Panc1 (cell line): ENCODE data around the gene METRN. TPM values are rescaled to one million over a fixed set of nuclear protein-coding genes. Genes with fewer than 3 reads are reported as not detected.
"Not testable (repeated sequence)": the region's sequence is repeated elsewhere in the genome, so short reads cannot be mapped to it uniquely, and the experiment has no call there.

Experiments used
- ATAC-seq: fragments of 200-7000 bp; cut with Tn5 transposase; 2 replicates; pipeline ENCODE4 v1.9.1; 2020; ENCODE audit warnings: mild to moderate bottlenecking, moderate library complexity
- BruUV-seq: library from RNA; stranded (reverse); fragments of 400-500 nt; replicated peaks from 2 replicates; lab custom pipeline; 2021; lab: Mats Ljungman, UMichigan
- CTCF ChIA-PET: fragments of 300-600 bp; sonication (Branson Sonifier 250); formaldehyde crosslinking; loops from one replicate; lab custom pipeline; 2022; ENCODE audit warnings: antibody characterized with exemption; lab: Charles Lee
- POLR2A ChIA-PET: fragments of 300-600 bp; sonication (Branson Sonifier 250); formaldehyde crosslinking; loops from one replicate; lab custom pipeline; 2022; ENCODE audit warnings: antibody characterized with exemption; lab: Charles Lee
- DNase-seq: peaks from one replicate; pipeline ENCODE4 v3.0.0-alpha.2; 2010; ENCODE audit warnings: low read depth, low spot score
- H3K27ac ChIP-seq: 2 replicates; pipeline ENCODE4 v1.5.1; 2011; ENCODE audit warnings: mild to moderate bottlenecking, low read length, inconsistent platforms
- H3K27me3 ChIP-seq: fragments of 200-500 bp; sonication (Bioruptor generic); 2 replicates; pipeline ENCODE4 v1.6.0; 2014; ENCODE audit warnings: low read length, inconsistent platforms; ENCODE audit not compliant: control insufficient read depth, insufficient read depth
- H3K36me3 ChIP-seq: fragments of 200-500 bp; sonication (Bioruptor generic); 2 replicates; pipeline ENCODE4 v1.5.1; 2014; ENCODE audit warnings: inconsistent platforms, mild to moderate bottlenecking, low read length, moderate library complexity; ENCODE audit not compliant: control insufficient read depth, insufficient read depth
- H3K4me1 ChIP-seq: 2 replicates; pipeline ENCODE4 v1.5.1; 2011; ENCODE audit warnings: inconsistent platforms, mild to moderate bottlenecking, low read length, moderate library complexity; ENCODE audit not compliant: control insufficient read depth, insufficient read depth
- H3K4me3 ChIP-seq, 2 experiments: 2 replicates each; pipeline ENCODE4 v1.5.1; 2011 to 2012; ENCODE audit warnings: low read depth in 2 of 2, low read length in 2 of 2, mild to moderate bottlenecking in 2 of 2, inconsistent platforms in 1 of 2, moderate library complexity in 1 of 2
- H3K9me3 ChIP-seq: fragments of 200-500 bp; sonication (Bioruptor generic); 2 replicates; pipeline ENCODE4 v1.5.1; 2014; ENCODE audit warnings: low read depth, mild to moderate bottlenecking, inconsistent platforms, low read length, moderate library complexity; ENCODE audit not compliant: control insufficient read depth, insufficient read depth
- CTCF ChIP-seq: fragments of 450-650 bp; IDR thresholded peaks from 2 replicates; pipeline ENCODE4 v1.5.1; 2017; ENCODE audit warnings: mild to moderate bottlenecking
- POLR2AphosphoS5 ChIP-seq: IDR thresholded peaks from 2 replicates; pipeline ENCODE4 v1.6.1; 2012; ENCODE audit warnings: mild to moderate bottlenecking, low read depth, low read length, moderate library complexity
- REST ChIP-seq, 2 experiments: IDR thresholded peaks; 2 replicates each; pipeline ENCODE4 v1.6.1; 2011 to 2012; ENCODE audit warnings: low read depth in 2 of 2, control low read depth in 1 of 2, low read length in 1 of 2, mild to moderate bottlenecking in 1 of 2, moderate library complexity in 1 of 2; ENCODE audit not compliant: insufficient read depth in 1 of 2
- SIN3A ChIP-seq: IDR thresholded peaks from 2 replicates; pipeline ENCODE4 v1.6.1; 2012; ENCODE audit warnings: low read depth, mild to moderate bottlenecking, low read length, moderate library complexity, borderline replicate concordance; ENCODE audit not compliant: insufficient read depth
- TCF7L2 ChIP-seq: IDR thresholded peaks from 2 replicates; pipeline ENCODE4 v1.6.1; 2011; ENCODE audit warnings: mild to moderate bottlenecking, low read depth, low read length, inconsistent platforms
- in situ Hi-C: cut with HindIII; loops from 2 replicates; pipeline ENCODE4 v1.10.0; 2016; ENCODE audit warnings: low sequenced_read_pairs, low pct_unique_long_range_greater_than_20kb
- intact Hi-C: fragments of 100-400 bp; cut with micrococcal nuclease; formaldehyde crosslinking; loops from one replicate; pipeline ENCODE4 v1.10.0; 2022; ENCODE audit not compliant: unreplicated experiment
- total RNA-seq: library from RNA; stranded (reverse); gene quantifications from one replicate; pipeline ENCODE4 v1.2.1, GENCODE V29; 2021; ENCODE audit not compliant: unreplicated experiment

Gene METRN
- total RNA-seq, 1 experiment from 2014 or later, result 407 TPM

- ATAC-seq (peak; percentile 3; the same call in 1 of the 2 replicates), DNase-seq (no peak)
- no peaks in the 10 kb centered on the region for H3K27me3 ChIP-seq
- peaks cover 13% of the 10 kb centered on the region for H3K4me1 ChIP-seq
- no peaks in the 10 kb centered on the region for H3K9me3 ChIP-seq
- peaks cover 4% of the 10 kb centered on the region; the same call in 1 of the 2 replicates for H3K36me3 ChIP-seq
- TF ChIP-seq POLR2AphosphoS5, result no peak
- TF ChIP-seq REST (IDR thresholded peaks at IDR 0.05; ENCODE audit: insufficient read depth in 1 of 2, low read depth in 2 of 2, low read length in 1 of 2), result no peak
- TF ChIP-seq SIN3A, result no peak
- no peak for TF ChIP-seq CTCF
- TF ChIP-seq TCF7L2, result no peak
- ChIA-PET CTCF (no interaction called here), POLR2A (interaction anchor here (0.6 kb wide), 1 partner anchor 119 kb away, joined by 3 read pairs; no protein-coding TSS in a partner anchor)
- intact Hi-C loops (loop anchor here (10.0 kb wide), 1 partner anchor 1085 kb away; the partner anchor contains the start of genes EME2, MRPS34 and NME3), in situ Hi-C loops (no loop called here)
- H3K4me3 ChIP-seq, result peak overlapping the region; percentile 91 to 96
- no TSS peak for BruUV-seq
- peak overlapping the region; percentile 94 for H3K27ac ChIP-seq
Measured at GRCh38 chr16:689175-689897, 25.6 kb upstream of the METRN start.

GRCh38 chr16:691242-691641 is 23.7 kb upstream of the METRN start:
- DNase-seq, result not testable (repeated sequence)

More at GRCh38 chr16:691242-691641, 23.7 kb upstream of the METRN start:
- POLR2A ChIA-PET, H3K27me3 ChIP-seq, in situ Hi-C loops, H3K4me3 ChIP-seq, H3K9me3 ChIP-seq, intact Hi-C loops, H3K27ac ChIP-seq, ATAC-seq, H3K36me3 ChIP-seq, BruUV-seq, CTCF ChIA-PET: not testable (repeated sequence)
- peaks cover 13% of the 10 kb centered on the region for H3K4me1 ChIP-seq
